Measurements from ENCODE around the gene RAB3IL1. TPM values are rescaled to one million over a fixed set of nuclear protein-coding genes. Genes with fewer than 3 reads are reported as not detected.

RAB3IL1 gene
- total and polyA plus RNA-seq, 9 of the 15 experiments (the other 6 are each of a cell fraction or from before 2014, with no cell fraction given) = 0.15 to 42.6 (median 15.5) TPM

DNA sequence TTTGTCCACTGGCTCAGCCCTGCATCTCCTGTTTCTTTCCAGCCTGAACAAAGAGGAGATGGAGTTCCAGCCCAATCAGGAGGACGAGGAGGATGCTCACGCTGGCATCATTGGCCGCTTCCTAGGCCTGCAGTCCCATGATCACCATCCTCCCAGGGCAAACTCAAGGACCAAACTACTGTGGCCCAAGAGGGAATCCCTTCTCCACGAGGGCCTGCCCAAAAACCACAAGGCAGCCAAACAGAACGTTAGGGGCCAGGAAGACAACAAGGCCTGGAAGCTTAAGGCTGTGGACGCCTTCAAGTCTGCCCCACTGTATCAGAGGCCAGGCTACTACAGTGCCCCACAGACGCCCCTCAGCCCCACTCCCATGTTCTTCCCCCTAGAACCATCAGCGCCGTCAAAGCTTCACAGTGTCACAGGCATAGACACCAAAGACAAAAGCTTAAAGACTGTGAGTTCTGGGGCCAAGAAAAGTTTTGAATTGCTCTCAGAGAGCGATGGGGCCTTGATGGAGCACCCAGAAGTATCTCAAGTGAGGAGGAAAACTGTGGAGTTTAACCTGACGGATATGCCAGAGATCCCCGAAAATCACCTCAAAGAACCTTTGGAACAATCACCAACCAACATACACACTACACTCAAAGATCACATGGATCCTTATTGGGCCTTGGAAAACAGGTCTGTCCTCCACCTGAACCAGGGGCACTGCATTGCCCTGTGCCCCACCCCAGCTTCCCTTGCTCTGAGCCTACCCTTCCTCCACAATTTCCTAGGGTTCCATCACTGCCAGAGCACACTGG, 45.0 kb upstream of the RAB3IL1 start (continued):
- TF ChIP-seq REST (IDR thresholded peaks at IDR 0.05; ENCODE audit: borderline replicate concordance) (no peak), REST (CRISPR knock-in tag; IDR thresholded peaks at IDR 0.05; ENCODE audit: low read depth) (no peak), ADNP (tag; IDR thresholded peaks at IDR 0.05) (no peak), ZNF134 (CRISPR knock-in tag; conservative IDR thresholded peaks at IDR 0.05) (no peak), SIN3B (IDR thresholded peaks at IDR 0.05; ENCODE audit: low read depth) (no peak), ZNF146 (CRISPR knock-in tag; IDR thresholded peaks at IDR 0.05; ENCODE audit: unreplicated experiment) (no peak), PTRF (tag; IDR thresholded peaks at IDR 0.05) (no peak)
- TF ChIP-seq, protein P1, sequence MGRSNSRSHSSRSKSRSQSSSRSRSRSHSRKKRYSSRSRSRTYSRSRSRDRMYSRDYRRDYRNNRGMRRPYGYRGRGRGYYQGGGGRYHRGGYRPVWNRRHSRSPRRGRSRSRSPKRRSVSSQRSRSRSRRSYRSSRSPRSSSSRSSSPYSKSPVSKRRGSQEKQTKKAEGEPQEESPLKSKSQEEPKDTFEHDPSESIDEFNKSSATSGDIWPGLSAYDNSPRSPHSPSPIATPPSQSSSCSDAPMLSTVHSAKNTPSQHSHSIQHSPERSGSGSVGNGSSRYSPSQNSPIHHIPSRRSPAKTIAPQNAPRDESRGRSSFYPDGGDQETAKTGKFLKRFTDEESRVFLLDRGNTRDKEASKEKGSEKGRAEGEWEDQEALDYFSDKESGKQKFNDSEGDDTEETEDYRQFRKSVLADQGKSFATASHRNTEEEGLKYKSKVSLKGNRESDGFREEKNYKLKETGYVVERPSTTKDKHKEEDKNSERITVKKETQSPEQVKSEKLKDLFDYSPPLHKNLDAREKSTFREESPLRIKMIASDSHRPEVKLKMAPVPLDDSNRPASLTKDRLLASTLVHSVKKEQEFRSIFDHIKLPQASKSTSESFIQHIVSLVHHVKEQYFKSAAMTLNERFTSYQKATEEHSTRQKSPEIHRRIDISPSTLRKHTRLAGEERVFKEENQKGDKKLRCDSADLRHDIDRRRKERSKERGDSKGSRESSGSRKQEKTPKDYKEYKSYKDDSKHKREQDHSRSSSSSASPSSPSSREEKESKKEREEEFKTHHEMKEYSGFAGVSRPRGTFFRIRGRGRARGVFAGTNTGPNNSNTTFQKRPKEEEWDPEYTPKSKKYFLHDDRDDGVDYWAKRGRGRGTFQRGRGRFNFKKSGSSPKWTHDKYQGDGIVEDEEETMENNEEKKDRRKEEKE (IDR thresholded peaks at IDR 0.05; ENCODE audit: borderline replicate concordance in 1 of 2, control insufficient read depth in 1 of 2, low read depth in 2 of 2, low read length in 1 of 2) = 0 out of 4 replicates have a peak, but pooled peaks of 1 of the 2 experiments have one; percentile 20
- TF ChIP-seq, protein P2, sequence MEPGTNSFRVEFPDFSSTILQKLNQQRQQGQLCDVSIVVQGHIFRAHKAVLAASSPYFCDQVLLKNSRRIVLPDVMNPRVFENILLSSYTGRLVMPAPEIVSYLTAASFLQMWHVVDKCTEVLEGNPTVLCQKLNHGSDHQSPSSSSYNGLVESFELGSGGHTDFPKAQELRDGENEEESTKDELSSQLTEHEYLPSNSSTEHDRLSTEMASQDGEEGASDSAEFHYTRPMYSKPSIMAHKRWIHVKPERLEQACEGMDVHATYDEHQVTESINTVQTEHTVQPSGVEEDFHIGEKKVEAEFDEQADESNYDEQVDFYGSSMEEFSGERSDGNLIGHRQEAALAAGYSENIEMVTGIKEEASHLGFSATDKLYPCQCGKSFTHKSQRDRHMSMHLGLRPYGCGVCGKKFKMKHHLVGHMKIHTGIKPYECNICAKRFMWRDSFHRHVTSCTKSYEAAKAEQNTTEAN (CRISPR knock-in tag; IDR thresholded peaks at IDR 0.05) = no peak
- TF ChIP-seq, protein P3, sequence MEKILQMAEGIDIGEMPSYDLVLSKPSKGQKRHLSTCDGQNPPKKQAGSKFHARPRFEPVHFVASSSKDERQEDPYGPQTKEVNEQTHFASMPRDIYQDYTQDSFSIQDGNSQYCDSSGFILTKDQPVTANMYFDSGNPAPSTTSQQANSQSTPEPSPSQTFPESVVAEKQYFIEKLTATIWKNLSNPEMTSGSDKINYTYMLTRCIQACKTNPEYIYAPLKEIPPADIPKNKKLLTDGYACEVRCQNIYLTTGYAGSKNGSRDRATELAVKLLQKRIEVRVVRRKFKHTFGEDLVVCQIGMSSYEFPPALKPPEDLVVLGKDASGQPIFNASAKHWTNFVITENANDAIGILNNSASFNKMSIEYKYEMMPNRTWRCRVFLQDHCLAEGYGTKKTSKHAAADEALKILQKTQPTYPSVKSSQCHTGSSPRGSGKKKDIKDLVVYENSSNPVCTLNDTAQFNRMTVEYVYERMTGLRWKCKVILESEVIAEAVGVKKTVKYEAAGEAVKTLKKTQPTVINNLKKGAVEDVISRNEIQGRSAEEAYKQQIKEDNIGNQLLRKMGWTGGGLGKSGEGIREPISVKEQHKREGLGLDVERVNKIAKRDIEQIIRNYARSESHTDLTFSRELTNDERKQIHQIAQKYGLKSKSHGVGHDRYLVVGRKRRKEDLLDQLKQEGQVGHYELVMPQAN (IDR thresholded peaks at IDR 0.05; ENCODE audit: borderline replicate concordance) = no peak

All from K562 (cell line).